Adrenal gland (tissue), 12 donors: ENCODE results near the gene CBLN1. TPM values are rescaled to one million over a fixed set of nuclear protein-coding genes. Genes with fewer than 3 reads are reported as not detected.
"Not testable (repeated sequence)": the region's sequence is repeated elsewhere in the genome, so short reads cannot be mapped to it uniquely, and the experiment has no call there.

Experiments
- DNase-seq, 7 donors: peaks; one replicate each; pipeline ENCODE4 v3.0.0-alpha.2; 2019 to 2020
- H3K27ac ChIP-seq, 5 donors: fragments of 200-600 bp; sonication (generic) in 4 of 5; 1 replicate in 3 of 5; 2 replicates in 2 of 5; pipeline versions ENCODE4 v1.5.1 to v1.8.0; 2016 to 2020; ENCODE audit warnings: mild to moderate bottlenecking in 1 of 5
- H3K27me3 ChIP-seq: fragments of 200-600 bp; 2 replicates; pipeline ENCODE4 v1.8.0; 2021
- H3K36me3 ChIP-seq, 2 donors: fragments of 200-600 bp; replicated peaks in 1 of 2; 1 replicate in 1 of 2; 2 replicates in 1 of 2; pipeline versions ENCODE4 v1.5.1 to v1.8.0; 2018 to 2022
- H3K4me1 ChIP-seq, 2 donors: fragments of 200-600 bp; replicated peaks in 1 of 2; 1 replicate in 1 of 2; 2 replicates in 1 of 2; pipeline versions ENCODE4 v1.5.1 to v1.8.0; 2018 to 2021
- H3K4me3 ChIP-seq, 4 donors: fragments of 200-600 bp; sonication (generic) in 3 of 4; one replicate each; pipeline ENCODE4 v1.5.1; 2016 to 2018
- H3K9me3 ChIP-seq, 3 donors: fragments of 200-600 bp; sonication (generic) in 1 of 3; replicated peaks in 1 of 3; 1 replicate in 2 of 3; 2 replicates in 1 of 3; pipeline versions ENCODE4 v1.5.1 to v1.8.0; 2016 to 2021
- CTCF ChIP-seq, 6 experiments: fragments of 450-650 bp in 4 of 6; fragments of 200-600 bp in 2 of 6; sonication (generic) in 1 of 6; IDR thresholded peaks; 1 replicate in 5 of 6; 2 replicates in 1 of 6; pipeline versions ENCODE4 v1.5.1 to v1.8.0; 2016 to 2021; ENCODE audit warnings: antibody characterized with exemption in 6 of 6, mild to moderate bottlenecking in 2 of 6, moderate library complexity in 1 of 6
- POLR2A ChIP-seq, 2 donors: fragments of 450-650 bp; IDR thresholded peaks; one replicate each; pipeline ENCODE4 v1.6.1; 2017; ENCODE audit warnings: antibody characterized with exemption in 2 of 2, mild to moderate bottlenecking in 2 of 2, moderate library complexity in 1 of 2
- WGBS, 4 donors: extraction: QIAGEN DNeasy Blood & Tissue Kit in 2 of 4; methylation state at CpG; one replicate each; pipeline versions ENCODE4 v1.1.5 to v1.1.7; 2013 to 2017; 5-methylcytosine and 5-hydroxymethylcytosine counted together
- intact Hi-C, 2 donors: fragments of 100-400 bp; cut with DNase I; formaldehyde crosslinking; loops; one replicate each; pipeline versions ENCODE4 v1.14.1 to v1.15.0; 2022 to 2023
- polyA plus RNA-seq, 3 donors: library from polyadenylated mRNA; stranded (reverse); fragments of 200-250 nt in 2 of 3; fragments of 350-450 nt in 1 of 3; fragmentation: Illumina TruSeq in 1 of 3; extraction: RNeasy Lipid Tissue Mini Kit (QIAGEN cat#74804) in 1 of 3; gene quantifications; one replicate each; pipeline ENCODE4 v1.2.3, GENCODE V29; 2013 to 2014
- total RNA-seq, 9 donors: library from RNA; depleted of rRNA in 4 of 9; stranded (reverse); fragments of >200 nt in 4 of 9; fragments of 120-200 nt in 1 of 9; fragmentation: NEBNext Ultra II Directional in 1 of 9; extraction: Animal tissue kit (Norgen Biotek cat#: 25700) in 1 of 9; gene quantifications; one replicate each; pipeline versions ENCODE4 v1.1.0 to v1.2.4, GENCODE V29; 2013 to 2023
- donor health status: healthy with polysubstance abuse.
- donor health status: Bipolar disorder and iron deficiency.
- donor health status: DM: yes; HTN: yes; CAD: no.
- donor health status: DM: no; HTN: no; CAD: no.
- donor health status: DM: no; HTN: no; CAD: no.
- donor health status: DM: yes; HTN: yes; CAD: no.

CBLN1 gene
- total and polyA plus RNA-seq, 12 donors = 0.08 to 2.8 (median 0.27) TPM; not detected in 3

GRCh38 chr16:49248227-49248626, 33.4 kb downstream of the CBLN1 start:
- Histone ChIP-seq H3K4me3 (no peak overlapping the region), H3K36me3 (no peaks in the 10 kb centered on the region), H3K9me3 (no peaks in the 10 kb centered on the region), H3K27me3 (no peaks in the 10 kb centered on the region), H3K27ac (no peak overlapping the region), H3K4me1 (no peaks in the 10 kb centered on the region)
- WGBS, 4 donors = 44 to 62% (median 50%) methylated on average over 1 of the region's 1 CpG
- intact Hi-C loops = no loop called here
- TF ChIP-seq CTCF (IDR thresholded peaks at IDR 0.05) (no peak), POLR2A (IDR thresholded peaks at IDR 0.05) (no peak)
- DNase-seq = no peak

DNA sequence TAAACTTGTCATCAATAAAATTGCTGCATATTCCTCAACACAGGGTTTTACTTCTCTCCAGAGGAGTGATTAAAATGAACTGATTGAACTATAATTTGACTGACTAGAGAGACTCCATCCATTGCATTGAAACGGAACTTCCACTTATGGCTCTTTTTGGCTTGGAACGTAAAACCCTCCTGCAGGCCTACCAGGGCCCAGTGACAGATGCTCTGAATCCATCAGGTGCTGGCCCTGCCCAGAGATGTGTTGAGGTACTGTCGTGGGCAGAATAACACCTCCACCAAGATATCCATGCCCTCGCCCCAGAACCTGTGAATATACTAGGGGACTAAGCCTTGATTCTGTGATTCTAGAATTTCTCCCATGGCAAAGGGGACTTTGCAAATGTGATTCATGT, 45.4 kb downstream of the CBLN1 start:
- Histone ChIP-seq H3K9me3 (no peaks in the 10 kb centered on the region), H3K27me3 (no peaks in the 10 kb centered on the region), H3K4me1 (no peaks in the 10 kb centered on the region), H3K36me3 (no peaks in the 10 kb centered on the region), H3K27ac (no peak overlapping the region), H3K4me3 (no peak overlapping the region)
- intact Hi-C loops = no loop called here
- no peak for DNase-seq
- TF ChIP-seq POLR2A (IDR thresholded peaks at IDR 0.05) (no peak), CTCF (IDR thresholded peaks at IDR 0.05) (no peak)
- WGBS, 4 donors = 39 to 64% (median 57%) methylated on average over 4 of the region's 4 CpGs

- 68 to 84% (median 73%) methylated on average over 3 of the region's 3 CpGs for whole genome bisulfite sequencing, 4 donors
- DNase-seq, intact Hi-C loops, H3K27ac ChIP-seq, H3K9me3 ChIP-seq, H3K4me1 ChIP-seq, H3K27me3 ChIP-seq, H3K36me3 ChIP-seq, H3K4me3 ChIP-seq: not testable (repeated sequence)
Measured at GRCh38 chr16:49228335-49228734, 53.3 kb downstream of the CBLN1 start.

Other genes with a start within 250 kb of the CBLN1 start
- gene C16orf78, start 92.0 kb upstream of the CBLN1 start, total RNA-seq = not detected
- gene C16orf78, start 92.0 kb upstream of the CBLN1 start, polyA plus RNA-seq = not detected